HG03039 (cell line): ENCODE measurements around the gene ABCB8.
"Not testable (repeated sequence)": the region's sequence is repeated elsewhere in the genome, so short reads cannot be mapped to it uniquely, and the experiment has no call there.

Source experiments
- ATAC-seq: cut with Tn5 transposase; IDR thresholded peaks from one replicate; pipeline ENCODE4 v1.9.1; 2021; ENCODE audit warnings: mild to moderate bottlenecking, moderate library complexity; ENCODE audit not compliant: unreplicated experiment

The ABCB8 gene

DNA sequence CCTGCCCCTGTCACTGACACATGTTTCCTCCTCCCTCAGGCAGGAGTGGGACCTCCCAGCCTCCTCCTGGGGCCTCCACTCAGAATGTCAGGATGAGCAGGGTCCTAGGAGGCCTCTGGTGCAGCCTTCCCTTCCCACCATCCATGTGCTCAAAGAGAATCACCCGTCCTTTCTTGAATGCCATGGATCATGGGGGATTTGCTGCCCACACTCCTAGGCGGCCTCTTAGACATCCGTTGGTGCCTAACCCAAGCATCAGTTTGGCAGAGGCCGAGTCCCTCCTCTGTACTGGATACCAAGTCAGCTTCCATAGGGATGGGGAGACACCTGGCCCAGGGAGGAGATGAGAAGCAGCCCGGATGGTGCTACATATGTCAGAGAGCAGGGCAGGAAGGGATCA lies 30.4 kb upstream of the ABCB8 start:
- no peak for ATAC-seq

DNA sequence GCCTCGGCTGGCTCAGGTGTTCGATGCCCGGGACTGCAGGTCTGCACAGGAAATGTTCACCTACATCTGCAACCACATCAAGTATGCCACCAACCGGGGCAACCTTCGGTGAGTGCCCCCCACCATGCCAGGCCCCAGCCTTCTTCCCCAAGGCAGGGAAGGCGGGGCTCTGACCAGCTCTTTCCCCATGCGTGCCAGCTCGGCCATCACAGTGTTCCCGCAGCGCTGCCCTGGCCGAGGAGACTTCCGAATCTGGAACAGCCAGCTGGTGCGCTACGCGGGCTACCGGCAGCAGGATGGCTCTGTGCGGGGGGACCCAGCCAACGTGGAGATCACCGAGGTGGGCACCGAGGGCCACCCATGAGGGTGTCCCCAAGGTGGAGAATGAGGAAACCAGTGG lies 29.9 kb upstream of the ABCB8 start:
- ATAC-seq: no peak

DNA sequence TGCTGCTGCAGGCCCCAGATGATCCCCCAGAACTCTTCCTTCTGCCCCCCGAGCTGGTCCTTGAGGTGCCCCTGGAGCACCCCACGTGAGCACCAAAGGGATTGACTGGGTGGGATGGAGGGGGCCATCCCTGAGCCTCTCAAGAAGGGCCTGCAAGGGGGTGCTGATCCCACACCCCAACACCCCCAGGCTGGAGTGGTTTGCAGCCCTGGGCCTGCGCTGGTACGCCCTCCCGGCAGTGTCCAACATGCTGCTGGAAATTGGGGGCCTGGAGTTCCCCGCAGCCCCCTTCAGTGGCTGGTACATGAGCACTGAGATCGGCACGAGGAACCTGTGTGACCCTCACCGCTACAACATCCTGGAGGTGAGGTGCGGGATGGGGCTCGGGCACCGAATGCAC lies 29.2 kb upstream of the ABCB8 start:
- ATAC-seq: no peak

DNA sequence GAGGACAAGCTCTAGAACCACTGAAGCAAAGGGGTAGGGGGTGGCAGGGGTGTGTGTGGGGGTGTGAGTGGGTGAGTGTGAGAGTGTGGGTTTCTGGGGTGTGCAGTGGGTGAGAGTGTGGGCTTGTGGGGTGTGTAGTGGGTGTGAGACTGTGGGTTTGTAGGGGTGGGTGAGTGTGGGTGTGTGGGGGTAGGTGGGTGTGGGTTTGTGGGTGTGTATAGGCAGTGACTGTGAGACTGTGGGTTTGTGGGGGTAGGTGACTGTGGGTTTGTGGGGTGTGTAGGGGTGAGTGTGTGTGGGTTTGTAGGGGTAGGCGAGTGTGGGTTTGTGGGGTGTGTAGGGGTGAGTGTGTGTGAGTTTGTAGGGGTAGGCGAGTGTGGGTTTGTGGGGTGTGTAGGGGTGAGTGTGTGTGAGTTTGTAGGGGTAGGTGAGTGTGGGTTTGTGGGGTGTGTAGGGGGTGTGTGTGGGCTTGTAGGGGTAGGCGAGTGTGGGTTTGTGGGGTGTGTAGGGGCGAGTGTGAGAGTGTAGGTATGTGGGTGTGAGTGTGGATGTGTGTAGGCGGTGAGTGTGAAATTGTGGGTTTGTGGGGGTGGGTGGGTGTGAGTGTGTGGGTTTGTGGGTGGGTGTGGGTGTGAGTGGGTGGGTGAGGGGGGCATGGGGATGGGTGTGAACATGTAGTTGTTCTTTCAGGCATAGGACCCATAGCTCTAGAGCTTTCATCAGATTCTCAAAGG lies 28.6 kb upstream of the ABCB8 start:
- ATAC-seq: no peak

DNA sequence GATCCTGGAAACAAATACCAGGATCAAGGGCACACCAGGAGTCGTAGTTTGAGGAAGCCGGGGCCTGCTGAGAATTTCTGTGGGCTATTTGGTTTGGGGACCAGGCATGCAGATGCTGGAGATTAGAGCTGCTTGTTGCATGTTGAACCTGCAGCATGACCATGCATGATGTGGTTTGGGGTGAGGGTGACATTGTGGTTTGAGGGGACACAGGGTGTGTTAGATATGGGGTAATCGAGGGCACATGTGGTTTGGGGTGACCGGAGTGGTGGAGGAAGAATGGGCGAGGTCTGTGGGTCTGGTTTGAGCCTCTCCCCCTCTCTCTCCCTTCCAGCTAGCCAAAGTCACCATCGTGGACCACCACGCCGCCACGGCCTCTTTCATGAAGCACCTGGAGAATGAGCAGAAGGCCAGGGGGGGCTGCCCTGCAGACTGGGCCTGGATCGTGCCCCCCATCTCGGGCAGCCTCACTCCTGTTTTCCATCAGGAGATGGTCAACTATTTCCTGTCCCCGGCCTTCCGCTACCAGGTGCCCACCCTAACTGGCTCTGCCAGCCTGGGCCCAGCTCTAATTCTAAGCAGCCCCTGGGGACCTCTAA lies 27.3 kb upstream of the ABCB8 start:
- ATAC-seq: no peak

DNA sequence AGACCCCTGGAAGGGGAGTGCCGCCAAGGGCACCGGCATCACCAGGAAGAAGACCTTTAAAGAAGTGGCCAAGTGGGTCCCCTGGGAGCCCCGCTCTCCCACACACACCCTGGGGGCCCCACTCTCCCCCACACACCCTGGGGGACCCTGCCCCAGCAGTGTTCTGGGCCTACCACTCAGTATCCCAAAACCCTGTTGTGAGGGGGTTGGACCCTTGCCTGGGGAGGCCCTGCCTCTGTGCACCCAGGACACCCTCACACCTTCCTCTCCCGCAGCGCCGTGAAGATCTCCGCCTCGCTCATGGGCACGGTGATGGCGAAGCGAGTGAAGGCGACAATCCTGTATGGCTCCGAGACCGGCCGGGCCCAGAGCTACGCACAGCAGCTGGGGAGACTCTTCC lies 26.7 kb upstream of the ABCB8 start:
- ATAC-seq: no peak

DNA sequence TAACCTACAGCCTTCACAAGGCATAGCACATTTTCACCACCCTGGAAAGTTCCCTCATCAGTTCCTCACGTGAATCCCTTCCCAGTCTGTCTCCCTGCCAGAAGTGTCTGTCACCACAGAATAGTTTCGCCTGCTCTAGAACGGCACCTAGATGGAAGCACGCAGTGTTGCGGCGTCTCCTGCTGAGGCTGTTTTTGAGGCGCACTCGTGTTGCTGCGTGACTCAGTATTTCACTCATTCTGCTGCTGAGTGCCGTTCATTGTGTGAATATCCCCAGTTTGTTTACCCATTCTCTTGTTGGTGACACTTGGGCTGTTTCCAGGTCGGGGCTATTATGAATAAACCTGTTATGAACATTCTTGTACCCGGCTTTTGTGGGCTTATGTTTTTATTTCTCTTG lies 24.7 kb upstream of the ABCB8 start:
- ATAC-seq: no peak

DNA sequence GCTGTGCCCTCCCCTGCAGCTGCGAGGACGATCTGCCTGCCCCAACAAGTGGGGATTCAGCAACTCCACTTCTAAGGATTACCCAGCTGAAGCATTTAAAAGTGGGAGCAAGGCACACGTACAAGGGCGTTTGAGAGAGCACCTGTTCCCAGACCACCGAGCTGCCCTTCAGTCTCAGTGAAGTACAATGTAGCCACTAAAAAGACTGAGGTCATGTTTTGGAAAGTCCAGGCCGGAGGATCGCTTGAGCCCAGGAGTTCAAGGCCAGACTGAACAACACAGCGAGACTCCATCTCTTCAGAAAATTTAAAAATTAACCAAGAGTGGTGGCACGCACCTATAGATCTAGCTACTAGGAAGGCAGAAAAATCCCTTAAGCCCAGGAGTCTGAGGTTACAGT lies 22.7 kb upstream of the ABCB8 start:
- no peak for ATAC-seq

DNA sequence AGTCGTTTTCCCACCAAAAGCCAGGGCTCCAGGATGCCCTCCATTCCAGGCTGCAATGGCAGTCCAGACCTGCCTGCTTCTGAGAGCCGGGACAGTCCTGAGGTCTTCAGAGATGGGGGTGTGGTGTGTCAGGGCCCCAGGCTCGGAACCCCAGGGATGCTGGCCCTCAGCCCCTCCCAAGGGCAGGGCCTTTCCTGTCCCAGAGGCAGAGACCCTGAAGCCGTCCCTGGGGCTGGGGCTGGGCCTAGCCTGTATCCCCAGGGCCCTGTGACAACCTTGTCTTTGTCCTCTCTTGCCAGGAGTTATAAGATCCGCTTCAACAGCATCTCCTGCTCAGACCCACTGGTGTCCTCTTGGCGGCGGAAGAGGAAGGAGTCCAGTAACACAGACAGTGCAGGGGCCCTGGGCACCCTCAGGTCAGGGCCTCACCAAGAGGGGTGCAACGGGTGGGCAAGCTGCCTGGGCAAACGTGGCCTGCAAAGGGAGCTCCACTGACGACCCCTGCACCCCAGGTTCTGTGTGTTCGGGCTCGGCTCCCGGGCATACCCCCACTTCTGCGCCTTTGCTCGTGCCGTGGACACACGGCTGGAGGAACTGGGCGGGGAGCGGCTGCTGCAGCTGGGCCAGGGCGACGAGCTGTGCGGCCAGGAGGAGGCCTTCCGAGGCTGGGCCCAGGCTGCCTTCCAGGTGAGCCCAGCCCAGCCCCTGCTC lies 21.5 kb upstream of the ABCB8 start:
- no peak for ATAC-seq

DNA sequence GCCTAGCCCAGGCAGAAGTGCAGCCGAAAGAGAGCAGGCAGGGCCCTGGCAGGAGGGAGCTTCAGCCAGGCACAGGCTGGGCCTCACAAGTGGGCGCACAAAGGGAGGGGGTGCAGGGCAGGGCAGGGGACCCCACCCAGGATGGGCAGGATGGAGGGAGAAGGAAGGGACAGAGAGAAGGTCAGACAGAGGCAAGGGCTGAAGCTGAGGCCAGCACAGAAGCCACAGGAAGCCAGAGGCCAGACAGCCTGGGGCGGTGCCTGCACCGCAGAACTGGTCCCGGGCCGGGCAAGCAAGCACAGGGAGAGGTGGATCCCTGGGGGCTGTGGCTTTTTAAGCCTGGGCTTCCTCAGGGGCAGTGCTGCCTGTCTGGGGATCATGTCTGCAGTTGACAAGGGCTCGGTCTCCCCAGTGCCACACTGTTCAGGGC lies 20.8 kb upstream of the ABCB8 start:
- ATAC-seq: no peak

DNA sequence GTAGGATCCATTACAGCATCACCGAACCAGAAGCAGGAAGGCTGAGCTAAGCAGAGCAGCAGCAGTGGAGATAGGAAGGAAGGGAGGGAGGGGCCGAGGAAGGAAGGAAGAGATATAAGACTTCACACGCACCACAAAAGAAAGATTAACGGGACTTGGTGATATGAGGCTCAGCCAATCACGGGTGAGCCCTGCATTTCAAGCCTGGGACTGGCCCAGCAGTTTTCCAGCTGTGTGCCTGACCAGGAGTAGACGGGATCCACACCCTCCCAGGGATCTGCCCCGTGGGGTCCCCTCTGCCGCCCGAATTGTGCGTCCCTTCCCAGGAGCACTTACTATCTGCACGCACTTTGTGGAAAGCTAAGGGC lies 20.1 kb upstream of the ABCB8 start:
- ATAC-seq: no peak

DNA sequence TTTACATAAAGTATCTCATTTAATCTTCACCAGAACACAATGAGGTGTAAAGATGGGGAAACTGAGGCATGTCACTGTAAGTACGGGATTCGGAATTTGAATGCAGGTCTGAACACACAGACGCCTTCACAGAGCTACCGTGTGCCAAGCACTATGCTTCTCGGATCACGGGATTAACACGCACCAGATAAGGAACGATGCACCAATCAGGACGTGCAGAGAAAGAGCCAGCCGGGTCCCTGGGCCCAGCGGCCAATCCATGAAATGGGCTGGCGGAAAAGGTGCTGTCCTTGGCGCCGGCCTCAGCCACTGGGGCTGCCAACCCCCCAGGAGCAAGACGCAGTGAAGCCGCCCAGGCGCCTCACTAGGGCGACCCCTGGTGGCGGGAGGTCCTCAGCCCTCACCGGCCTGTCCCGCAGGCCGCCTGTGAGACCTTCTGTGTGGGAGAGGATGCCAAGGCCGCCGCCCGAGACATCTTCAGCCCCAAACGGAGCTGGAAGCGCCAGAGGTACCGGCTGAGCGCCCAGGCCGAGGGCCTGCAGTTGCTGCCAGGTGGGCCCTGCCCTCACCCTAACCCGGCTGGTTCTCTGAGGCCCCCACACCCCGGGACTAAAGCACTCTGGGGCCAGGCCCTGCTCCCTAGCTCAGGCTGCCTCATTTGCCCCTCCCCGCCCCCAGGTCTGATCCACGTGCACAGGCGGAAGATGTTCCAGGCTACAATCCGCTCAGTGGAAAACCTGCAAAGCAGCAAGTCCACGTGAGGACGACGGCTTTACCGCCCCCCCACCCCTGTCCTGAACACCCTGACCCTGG lies 19.5 kb upstream of the ABCB8 start:
- ATAC-seq: peak; percentile 75

DNA sequence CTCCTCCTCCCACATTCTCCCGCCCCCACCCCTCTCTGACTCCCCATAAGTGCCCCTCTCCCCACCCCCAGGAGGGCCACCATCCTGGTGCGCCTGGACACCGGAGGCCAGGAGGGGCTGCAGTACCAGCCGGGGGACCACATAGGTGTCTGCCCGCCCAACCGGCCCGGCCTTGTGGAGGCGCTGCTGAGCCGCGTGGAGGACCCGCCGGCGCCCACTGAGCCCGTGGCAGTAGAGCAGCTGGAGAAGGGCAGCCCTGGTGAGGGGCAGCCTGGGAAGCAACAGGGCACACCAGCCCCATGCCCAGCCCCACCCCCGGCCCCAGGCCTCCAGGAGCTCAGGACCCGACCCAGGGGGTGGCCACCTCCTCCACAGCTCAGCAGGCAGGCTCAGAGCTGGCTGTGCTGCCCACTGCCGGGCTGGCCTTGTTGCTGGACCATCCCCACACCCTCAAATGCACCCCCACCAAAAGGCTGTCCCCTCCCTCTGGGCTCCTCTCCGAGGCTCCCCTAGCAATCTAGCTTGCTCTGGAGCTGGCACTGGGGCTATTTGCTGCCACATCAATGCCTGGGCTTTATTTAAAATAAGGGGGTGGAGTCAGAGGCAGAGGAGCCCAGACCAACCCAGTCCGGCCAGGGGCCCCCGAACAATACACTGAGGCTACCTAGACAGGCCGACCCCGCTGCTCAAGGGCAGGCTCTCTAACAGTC lies 18.8 kb upstream of the ABCB8 start:
- ATAC-seq: no peak

DNA sequence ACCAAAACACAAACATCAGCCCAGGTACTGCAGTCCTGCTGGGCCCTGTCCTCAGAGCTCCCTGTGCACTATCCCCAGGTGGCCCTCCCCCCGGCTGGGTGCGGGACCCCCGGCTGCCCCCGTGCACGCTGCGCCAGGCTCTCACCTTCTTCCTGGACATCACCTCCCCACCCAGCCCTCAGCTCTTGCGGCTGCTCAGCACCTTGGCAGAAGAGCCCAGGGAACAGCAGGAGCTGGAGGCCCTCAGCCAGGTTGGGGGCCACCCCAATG lies 18.3 kb upstream of the ABCB8 start:
- no peak for ATAC-seq

DNA sequence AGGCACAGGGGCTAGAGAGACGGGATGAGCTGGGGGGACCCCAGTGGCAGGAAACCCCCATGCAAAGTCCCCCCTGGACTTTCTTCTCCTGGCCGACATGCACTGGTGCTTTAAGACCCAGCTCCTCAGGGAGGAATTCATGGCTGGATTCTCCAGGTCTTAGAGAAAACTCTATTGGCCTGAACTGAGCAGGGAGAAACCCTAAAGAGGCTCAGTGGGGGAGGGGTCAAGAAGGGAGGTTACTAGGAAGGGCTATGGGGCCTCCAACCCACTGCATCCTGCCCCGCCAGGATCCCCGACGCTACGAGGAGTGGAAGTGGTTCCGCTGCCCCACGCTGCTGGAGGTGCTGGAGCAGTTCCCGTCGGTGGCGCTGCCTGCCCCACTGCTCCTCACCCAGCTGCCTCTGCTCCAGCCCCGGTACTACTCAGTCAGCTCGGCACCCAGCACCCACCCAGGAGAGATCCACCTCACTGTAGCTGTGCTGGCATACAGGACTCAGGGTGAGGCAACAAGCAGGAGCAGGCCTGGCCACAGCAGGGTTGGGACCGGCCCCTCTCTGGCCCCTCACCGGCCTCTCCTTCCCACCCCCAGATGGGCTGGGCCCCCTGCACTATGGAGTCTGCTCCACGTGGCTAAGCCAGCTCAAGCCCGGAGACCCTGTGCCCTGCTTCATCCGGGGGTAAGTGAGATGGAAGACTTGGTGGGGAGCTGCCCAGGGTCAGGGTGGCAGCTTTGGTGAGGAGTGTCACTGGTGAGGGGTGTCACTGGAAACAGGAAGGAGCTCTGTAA lies 17.7 kb upstream of the ABCB8 start:
- ATAC-seq: no peak

DNA sequence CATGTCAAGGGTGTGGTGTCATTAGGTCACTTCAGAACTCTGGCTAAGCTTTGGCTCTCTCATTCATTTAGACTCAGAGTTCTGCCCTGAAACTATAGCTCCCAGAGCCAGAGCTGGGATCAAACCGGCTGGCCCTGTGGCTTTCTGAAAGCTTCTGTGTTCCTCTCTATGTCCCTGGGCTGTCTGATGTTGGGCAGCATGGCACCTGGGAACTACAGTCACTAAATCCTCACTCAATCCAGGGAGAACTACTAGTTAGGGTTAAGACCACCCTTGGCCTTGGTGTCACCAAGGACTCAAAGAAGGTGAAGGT lies 17.2 kb upstream of the ABCB8 start:
- ATAC-seq: no peak

DNA sequence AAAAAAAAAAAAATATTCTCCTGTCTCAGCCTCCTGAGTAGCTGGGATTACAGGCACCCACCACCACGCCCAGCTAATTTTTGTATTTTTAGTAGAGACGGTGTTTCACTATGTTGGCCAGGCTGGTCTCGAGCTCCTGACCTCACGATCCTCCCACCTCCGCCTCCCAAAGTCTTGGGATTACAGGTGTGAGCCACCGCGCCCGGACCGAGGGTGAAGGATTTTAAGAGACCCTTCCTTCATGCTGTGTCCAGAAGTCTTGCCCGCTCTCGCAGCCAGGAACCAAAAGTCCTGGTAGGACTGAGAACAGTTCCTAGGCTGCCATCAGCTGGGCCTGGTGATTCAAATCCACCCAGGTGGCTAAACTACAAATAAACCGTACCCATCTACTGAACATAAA lies 16.6 kb upstream of the ABCB8 start:
- ATAC-seq: not testable (repeated sequence)

DNA sequence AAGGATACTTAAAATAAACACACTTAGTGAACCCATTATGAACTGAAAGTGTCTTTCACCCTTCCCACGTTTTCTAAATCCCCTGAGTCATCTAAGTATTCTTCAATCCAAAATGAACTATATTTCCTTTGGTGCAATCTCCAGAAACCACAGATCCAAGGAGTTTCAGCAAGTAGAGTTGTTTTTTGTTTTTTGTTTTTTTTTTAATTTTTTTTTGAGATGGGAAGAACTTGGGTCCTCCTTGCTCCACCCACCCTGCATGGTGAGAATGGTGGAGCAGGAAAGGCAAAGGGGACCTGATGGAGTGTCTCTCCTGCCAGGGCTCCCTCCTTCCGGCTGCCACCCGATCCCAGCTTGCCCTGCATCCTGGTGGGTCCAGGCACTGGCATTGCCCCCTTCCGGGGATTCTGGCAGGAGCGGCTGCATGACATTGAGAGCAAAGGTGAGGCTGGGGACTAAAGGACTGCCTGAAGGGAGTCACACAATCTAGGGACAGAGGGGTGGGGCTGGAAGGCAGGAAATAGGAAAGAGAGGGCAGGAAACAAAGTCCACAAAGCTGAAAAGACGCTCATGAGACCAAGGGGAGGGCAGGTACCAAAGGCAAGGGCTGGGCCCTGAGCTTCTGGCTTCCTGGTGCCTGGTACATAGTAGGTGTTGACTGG lies 16.1 kb upstream of the ABCB8 start:
- ATAC-seq: no peak

DNA sequence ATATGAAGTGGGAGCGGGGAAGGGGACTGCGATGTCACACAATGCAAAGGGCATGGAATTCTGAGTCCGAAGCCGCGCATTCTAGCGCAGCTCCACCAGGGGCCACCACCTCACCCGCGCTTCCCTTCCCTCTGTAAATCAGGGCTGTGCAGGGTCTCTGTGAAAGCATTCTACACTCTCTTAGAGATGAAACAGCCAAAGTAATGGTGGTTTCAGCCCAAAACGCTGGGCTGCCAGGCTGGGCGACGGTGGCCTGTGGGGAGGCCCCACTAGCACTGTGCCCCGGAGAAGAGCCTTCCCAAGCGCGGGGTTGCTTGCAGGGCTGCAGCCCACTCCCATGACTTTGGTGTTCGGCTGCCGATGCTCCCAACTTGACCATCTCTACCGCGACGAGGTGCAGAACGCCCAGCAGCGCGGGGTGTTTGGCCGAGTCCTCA lies 15.3 kb upstream of the ABCB8 start:
- no peak for ATAC-seq

DNA sequence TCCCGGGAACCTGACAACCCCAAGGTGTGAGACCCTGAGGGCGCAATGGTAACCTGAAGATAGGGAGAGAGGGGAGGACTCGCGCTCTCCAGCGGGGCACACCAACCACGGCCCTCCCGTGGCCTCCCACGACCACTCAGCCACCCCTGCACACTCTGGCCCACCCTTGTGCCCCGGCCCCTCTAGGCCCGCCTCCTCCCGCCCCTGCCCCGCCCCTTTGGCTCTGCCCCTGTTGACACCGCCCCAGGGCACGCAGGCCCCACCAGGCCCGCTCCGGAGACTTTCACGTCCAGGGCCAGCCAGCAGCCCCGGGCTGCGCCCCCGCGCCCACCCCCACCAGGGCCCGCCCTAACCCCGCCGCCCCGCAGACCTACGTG lies 14.9 kb upstream of the ABCB8 start:
- ATAC-seq: no peak
